Activated CD4-positive, alpha-beta T cell treated with anti-CD3 and anti-CD28 coated beads for 4 hours (primary cell): ENCODE measurements around the gene BARD1.
"Not testable (repeated sequence)": the region's sequence is repeated elsewhere in the genome, so short reads cannot be mapped to it uniquely, and the experiment has no call there.

Source experiments
- DNase-seq, 2 donors: peaks; one replicate each; pipeline ENCODE4 v3.0.0-alpha.2; 2020

BARD1 gene

DNA sequence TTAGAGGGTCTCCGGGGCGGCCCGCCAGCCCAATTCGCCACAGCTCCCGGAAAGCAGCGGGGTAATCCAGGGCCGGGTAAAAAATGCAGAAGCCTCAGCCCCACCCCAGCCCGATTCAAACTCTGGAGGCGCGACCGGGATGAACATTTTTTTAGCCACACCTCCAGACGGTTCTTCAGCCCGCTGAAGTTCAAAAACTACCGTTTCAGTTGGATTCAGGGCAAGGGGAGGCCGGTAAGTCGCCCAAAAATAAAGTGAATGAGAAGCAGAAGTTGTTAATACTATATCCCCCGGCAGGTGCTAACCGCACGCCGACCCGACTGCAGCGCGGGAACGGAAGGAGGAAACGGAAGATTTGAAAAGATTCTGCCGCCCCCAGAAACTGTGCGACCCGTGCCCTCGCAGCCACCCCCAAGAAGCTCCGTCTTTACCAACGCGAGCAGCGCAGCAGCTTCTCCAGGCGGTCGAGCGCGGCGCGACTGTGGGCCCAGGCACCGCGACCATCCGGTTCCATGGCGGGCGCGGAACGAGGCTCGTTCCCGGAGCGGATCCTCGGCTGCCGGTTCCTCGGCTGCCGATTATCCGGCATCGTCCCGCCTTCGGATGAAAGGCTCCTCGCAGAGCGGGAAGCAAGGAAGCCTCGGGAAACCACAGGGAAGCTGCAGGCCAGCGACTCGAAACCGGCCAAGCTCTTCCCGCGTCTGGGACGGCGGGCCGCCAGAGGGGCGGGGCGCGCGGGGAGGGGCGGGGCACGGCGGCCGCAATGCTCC lies at the start of gene BARD1:
BARD1 (minus strand) TSS at position 703 of the 770 bp plus-strand sequence; CDS start at position 589, 114 bp downstream.
- DNase-seq, result peak; percentile 41 to 42

DNA sequence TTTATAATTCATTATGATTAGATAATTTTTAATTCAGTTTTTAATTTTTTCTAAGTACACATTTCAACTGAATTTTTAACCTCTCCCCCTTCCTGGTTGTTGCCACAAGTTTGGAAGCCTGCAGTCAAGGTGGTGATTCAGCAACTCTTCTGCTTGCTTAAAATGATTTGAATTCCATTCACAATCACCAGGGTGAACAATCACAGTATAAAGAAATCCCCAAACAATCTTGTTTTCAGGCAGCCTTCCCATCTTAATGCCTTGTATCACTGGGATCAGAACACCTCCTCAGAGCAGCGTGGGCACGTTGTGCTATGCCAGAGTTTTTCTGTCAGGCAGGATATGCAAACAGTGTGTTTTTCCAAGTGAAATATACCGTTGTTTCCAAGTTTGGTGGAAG lies 46.7 kb upstream of the BARD1 start:
- DNase-seq, result no peak

DNA sequence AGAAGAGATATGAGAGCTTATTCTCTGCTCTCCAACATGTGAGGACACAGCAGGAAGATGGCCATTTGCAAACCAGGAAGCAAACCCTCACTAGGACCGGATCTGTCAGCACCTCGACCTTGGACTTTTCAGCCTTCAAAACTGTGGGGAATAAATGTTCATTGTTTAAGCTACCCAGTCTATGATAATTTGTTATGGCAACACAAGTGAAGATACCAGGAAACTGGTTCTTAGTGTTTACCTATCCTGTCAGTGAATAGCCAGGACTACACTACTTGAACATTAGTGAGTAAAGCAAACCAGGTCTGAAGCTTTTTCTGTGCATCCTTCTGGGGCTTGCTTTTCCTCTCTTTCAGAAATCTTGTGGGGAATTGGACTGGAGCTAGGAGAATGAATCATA lies 44.4 kb upstream of the BARD1 start:
- DNase-seq, result no peak

DNA sequence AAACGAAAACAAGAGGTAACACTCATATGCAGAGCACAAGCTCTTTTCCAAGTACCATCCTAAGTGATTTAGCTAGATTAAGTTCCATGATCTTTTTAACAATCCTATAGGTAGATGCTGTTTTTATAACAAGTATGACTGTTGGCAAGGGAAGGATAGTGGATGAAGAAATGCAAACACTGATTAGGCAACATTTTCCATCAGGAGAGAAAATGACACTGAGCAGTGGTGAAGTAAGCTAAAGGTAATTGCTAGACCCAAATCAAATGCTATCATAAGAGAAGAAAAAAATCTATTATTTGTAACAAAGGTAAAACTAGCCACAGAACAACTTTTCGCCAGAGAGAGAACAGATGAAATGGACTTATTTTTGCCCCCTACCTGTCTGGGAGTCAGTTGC lies 34.3 kb upstream of the BARD1 start:
- DNase-seq, result no peak

DNA sequence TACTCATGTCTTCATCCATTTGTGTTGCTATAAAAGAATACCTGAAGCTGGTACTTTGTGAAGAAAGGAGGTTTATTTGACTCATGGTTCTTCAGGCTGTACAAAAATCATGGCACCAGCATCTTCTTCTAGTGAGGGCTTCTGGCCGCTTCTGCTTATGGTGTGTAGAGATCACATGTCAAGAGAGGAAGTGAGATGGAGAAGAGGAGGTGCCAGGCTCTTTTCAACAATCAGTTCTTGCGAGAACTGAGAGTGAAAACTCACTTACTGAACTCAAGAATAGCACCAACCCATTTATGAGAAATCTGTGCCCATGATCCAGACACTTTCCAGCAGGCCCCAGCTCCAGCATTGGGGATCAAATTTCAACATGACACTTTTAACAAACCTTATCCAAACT lies 30.0 kb upstream of the BARD1 start:
- DNase-seq, result no peak

DNA sequence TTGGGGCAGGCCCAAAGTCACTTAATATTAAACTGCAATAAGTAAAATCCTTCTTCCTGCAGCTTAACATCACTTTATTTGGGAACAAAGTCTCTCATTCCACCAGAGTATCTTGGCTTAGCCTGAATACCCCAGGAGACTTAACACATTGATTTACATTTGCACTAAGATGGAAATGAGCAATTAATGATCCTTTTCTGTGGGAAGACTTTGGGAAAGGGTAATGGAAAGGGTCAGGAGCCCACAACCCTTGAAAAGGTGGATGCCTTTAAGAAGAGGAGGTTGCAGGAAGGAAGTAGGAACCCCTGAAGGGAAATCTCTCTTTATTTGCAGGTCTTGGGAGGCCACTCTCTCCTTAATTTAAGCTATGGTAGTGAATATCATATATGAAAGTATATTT lies 28.0 kb upstream of the BARD1 start:
- no peak for DNase-seq

DNA sequence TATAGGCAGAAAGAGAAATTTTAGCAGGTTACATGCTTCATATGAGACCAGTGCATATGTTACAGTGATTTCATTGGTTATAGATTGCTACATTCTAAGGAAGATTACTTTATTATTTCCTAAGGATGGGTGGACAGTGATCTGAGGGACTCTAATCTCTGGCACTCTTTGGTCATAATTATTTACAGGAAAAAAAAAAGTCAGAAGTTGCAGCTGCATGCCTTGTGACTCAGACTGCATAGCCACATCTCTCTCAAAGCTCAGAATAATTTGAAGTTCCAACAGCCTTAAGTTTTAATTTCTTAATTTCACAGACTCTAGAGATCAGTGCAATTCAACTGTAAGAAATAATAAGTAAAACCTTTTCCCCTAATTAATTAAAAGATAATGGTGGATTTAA lies 27.1 kb upstream of the BARD1 start:
- no peak for DNase-seq

DNA sequence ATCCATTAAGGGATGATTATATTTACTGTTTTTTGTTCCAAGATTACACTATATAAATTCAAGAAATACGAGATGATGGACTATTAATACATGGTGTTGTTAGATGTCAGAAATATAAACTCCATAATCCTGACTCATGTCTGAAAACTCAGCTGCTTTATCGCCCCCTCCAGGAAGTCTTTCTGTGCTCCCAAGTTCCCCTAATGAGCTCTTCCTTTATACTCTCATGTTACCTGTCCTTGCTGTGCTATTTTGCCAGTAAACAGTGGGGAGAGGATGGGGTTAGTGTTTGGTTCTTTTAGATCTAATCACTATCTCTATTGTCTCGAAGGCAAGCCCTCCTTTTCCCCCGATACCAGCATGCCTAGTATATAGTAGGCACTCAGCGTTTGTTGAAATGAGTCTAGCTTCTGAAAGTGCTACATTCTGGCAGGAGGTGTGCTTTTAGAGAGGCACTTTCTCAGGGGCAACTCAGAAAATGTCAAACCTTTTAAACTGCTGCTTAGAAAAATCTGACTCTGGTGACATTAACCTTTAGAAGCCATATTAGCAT lies 21.4 kb upstream of the BARD1 start:
- no peak for DNase-seq

DNA sequence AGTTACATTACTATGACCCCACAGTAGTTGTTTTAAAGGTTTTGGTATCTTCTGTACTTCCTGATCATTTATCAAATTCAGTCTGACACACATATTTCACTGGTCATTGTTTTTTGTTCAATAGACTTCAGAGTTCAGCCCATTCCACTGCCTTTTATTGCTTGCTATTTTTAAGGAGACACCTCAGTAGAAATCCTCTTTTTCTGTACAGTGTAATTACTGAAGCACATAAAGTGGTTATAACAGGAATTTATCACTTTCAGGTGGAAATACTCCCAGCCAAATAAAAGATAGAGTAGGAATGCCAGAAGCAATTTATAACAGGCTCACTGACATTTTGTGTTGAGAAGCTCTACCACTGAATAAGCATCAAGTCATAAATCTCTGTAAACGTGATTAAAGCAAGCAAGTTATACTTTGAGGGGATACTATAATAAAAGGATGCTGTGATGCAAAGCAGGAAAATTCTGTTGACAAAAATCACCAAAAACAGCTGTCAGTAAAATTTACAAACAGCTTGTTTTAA lies 6.6 kb upstream of the BARD1 start:
- no peak for DNase-seq

DNA sequence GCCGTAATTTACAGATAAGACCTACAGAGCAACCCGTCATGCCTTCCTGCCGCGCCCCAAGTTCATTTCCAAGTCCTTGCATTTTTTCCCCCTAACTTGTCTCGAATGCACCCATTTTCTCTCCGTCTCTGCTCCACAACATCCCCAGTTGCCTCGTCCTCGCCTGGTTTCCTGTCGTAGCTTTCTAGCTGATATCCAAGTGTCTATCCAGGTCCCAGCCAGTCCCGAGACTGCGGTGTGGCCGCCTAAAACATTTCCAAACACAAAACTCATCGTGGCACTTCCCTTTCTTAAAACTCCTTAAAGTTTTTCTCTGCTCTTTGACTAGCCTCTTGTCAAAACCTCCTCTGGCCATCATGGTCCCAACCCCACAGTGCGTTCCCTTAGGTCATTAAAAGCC lies 1.2 kb upstream of the BARD1 start:
- DNase-seq, result no peak

DNA sequence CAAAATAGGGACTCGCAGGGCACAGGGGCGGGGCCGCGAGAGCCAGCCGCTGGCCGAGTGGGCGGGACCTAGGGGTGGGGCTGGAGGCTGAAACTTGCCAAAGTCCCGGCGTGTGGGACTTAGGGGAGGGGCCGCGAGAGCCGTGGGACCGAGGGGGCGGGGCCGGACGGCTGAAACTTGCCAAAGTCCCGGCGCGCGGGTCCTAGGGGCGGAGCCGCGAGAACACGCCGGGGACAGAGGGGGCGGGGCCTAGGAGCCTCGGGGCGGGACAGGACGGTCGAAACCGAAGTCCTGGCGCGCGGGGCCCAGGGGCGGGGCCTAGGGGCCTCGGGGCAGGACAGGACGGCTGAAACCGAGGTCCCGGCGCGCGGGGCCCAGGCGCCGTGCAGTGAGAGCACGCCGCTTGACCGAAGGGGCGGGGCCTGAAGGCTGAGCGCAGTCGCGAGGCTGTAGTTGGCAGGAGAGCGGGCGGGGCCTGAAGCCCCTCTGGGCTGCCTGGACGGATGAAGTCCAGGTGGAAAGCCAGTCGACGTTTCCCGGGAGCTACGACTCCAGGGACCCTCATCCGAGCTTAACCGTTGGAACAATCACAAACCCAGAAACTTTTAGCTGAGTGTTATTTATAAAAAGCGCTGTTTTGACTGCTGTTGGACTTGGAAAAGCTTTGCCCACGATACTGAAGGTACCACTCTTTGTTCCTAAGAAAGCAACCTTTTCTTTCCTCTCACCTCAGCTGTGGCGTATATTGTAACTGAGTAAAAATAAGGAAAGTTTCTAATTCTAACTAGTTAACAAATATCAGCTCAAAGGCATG lies 475 bp upstream of the BARD1 start:
- DNase-seq, result peak; percentile 98 to 99

DNA sequence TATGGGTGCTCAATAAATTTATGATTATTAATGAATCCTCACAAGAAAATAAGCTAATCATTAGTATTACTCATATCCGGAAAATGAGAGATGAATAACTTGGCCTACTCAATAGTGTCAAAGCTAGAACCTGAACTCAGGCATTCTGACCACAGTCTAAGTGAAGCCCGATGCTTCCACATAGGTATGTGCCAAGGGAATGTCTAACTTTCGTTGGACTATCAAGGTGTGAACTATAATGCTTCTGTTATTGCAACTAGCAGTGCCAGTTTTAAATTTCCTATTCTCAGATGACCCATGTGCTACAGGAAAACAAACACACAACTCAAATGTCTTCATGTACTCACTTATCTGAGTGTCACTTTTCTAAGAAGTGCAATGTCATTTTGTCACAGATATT lies 1.8 kb downstream of the BARD1 start:
- DNase-seq, result no peak

DNA sequence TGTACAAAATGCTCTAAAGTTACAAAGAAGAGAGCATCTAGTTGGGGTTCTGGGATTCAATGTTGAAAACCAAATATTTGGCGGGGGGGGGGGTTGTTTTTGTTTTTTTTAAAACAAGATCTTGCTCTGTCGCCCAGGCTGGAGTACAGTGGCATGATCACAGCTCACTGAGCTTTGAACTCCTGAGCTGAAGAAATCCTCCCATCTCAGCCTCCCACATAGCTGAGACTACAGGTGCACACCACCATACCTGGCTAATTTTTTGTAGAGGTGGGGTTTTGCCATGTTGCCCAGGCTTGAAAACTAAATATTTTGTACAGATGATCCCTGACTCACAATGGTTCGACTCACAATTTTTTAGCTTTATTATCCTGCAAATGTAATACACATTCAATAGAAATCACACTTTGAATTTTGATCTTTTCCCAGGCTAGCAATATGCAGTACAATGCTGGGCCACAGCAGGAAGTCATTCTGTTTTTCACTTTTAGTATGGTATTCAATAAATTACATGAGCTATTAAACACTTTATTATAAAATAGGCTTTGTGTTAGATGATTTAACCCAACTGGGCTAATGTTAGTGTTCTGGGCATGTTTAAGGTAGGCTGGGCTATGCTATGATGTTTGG lies 7.6 kb downstream of the BARD1 start:
- DNase-seq, result no peak

DNA sequence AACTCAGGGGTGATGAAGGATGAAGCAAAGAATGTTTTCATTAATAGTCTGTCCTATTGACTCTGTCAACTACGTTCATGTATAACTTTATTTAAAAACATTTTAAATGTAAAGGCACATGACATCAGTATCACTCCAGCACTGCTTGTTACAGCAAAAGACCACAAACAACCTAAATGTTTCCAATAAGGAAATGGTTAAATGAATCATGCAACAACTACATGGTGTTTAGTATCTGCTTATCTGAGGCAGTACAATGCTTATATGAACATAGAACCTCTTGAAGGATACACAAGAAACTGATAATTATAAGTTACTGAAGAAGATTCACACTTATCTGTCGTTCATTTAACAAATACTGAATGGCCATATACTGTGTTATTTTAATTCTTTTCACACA lies 8.4 kb downstream of the BARD1 start:
- DNase-seq, result no peak

DNA sequence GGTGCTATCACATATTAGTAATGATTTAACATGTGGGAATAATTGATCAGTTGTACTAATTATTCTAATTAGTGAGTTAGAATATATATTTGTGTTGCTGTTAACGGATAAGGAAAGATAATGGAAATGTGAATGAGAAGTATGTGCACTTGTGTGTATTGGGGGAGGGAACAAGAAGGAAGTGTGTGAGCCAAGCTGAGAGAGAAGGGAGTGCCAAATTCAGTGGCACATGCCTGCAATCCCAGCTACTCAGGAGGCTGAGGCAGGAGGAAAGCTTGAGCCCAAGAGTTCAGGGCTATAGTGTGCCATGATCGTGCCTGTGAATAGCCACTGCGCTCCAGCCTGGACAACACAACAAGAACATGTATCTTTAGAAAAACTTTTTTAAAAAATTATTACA lies 9.3 kb downstream of the BARD1 start:
- no peak for DNase-seq

DNA sequence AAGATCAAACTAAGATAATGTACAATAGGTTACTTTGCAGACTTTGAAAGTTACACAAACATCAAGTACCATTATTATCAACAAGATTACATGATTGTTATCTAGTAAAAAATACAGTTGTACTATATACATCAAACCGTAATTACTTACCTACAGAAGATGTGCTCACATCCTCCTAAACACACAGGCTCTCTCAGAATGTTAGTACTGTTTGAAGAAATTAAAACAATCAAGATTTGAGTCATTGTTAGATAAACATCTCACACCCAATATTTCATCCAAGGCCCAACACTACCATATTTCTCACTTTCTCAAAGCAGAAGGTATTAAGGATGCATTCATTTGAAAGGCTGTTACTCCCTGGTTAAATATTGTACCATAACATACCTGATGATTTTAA lies 12.6 kb downstream of the BARD1 start:
- no peak for DNase-seq

DNA sequence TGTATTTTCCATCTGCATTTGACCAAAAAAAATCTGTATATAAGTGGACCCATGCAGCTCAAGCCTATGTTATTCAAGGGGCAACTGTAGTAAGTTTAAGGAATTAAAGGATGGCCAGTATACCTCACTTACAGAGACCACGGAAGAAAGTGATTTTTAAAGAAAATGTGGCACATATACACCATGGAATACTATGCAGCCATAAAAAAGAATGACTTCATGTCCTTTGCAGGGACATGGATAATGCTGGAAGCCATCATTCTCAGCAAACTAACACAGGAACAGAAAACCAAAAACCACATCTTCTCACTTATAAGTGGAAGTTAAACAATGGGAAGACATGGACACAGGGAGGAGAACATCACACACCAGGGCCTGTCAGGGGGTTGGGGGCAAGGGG lies 26.3 kb downstream of the BARD1 start:
- DNase-seq, result not testable (repeated sequence)

DNA sequence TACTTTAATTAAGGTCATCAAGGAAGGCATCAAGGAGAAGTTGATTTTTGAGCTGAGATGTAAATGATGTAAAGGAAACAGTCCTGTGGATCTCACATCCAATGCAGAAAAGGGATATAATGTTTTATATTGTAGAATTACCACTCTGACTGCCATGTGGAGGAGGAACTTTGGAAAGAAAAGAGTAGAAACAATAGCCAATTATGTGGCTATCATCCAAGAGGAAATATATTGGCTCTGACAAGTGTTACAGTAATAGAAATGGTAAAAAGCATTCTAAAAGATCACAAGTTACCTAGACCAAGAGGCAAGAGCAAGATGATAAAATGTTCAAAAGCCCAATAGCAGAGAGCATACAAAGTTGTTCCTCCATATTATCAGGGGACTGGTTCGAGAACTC lies 26.8 kb downstream of the BARD1 start:
- DNase-seq, result no peak

DNA sequence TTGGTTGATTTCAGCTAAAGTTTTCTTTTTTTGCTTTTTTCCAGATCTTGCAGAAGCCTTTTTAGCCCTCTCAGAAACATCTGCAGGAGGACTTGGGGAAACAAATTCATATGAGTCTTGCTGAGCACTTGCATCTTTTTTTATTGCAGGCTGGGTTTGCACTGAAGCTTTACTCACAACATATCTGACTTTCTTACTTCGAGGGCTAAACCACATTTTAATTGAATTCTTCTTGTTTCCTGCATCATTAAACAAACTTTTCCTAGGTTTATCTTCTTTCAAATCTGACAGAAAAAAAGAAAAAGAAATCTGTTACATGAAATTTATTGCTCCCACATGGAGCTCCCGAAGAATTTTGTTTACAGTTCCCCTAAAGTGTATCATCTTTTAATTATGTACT lies 28.3 kb downstream of the BARD1 start:
- DNase-seq, result no peak

DNA sequence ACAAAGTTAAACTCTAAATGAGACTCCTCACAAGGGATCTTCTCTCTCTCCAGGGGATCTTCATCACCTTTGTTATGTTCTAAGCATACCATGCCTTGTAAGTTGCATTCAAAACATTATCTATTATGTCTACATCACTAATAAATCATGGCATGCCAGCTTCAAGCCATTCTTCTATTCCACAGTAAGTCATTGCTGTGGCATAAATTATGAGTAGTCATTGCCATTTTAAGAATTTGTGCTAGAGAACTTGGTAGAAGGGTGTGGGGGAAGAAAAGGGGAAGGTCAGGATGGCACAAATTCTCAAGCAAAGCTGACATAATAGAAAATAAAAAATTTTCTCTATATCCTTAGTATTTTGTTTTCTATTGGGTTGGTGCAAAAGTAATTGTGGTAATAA lies 33.5 kb downstream of the BARD1 start:
- DNase-seq, result no peak

DNA sequence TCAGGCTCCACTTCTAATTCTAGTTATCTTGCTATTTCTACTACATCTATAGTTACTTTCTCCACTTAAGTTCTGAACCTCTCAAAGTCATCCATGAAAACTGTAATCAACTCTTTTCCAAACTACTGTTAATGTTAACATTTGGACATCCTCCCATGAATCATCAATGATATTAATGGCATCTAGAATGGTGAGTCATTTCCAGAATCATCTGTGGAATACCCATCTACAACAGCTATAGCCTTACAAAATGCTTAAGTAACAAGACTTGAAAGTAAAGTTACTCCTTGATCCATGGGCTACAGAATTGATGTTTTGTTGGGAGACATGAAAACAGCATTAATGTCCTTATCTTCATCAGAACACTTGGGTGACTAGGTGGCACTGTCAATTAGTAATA lies 35.4 kb downstream of the BARD1 start:
- no peak for DNase-seq

DNA sequence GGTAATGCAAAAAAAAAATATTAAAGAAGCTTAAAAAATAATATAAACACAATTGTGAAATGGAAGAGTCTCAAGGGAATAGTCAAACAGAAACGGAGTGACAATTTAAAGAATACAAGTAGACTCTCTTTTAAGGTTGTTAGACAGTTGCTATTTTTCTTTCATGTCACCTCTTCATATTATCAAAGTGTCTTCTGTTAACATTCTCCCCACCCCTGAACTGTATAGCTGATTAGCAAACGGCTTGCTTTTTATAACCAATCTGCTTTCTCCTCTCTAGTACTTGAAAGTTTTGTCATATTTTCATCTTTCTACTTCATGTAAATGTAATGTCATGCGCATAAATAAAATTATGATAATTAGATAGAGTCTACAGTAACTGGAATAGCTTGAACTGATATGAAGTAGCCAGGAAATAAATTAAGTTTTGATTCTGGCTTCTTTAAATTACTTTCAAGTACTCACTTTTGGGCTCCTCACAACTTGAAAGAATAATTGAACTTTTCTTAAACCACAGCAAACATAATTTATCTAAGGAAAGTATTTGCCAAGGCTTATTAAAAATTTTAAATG lies 37.0 kb downstream of the BARD1 start:
- no peak for DNase-seq

DNA sequence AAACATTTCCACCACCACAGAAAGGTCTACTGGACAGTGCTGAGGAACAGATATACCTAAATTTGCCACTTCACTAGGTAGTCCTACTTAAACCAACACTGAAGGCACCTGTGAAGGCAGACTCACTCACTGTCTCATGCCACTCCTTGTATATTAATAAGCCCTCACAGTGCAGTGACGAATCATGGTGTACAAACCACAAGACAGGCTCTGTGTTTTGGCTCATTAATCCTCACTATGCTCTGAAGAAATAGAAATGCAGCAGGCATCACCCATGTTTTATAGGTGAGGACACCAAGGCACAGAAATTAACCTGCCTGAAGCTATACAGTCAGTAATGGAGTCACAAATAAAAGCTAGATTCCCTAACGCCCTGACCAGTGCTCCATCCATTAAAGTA lies 44.3 kb downstream of the BARD1 start:
- DNase-seq, result no peak
